OCI-LY1 (cell line): ENCODE measurements around the gene ACVR2B.

Experiments
- H2AFZ ChIP-seq: fragments of 200-600 bp; sonication (generic), shearing (Covaris generic); 2 replicates; pipeline ENCODE4 v1.6.0; 2014; ENCODE audit warnings: antibody characterized with exemption, mild to moderate bottlenecking, low read length
- H3F3A ChIP-seq: fragments of 200-600 bp; sonication (generic), shearing (Covaris generic); 2 replicates; pipeline ENCODE4 v1.6.0; 2014; ENCODE audit warnings: mild to moderate bottlenecking, antibody characterized with exemption, low read length, moderate library complexity; ENCODE audit not compliant: insufficient read depth
- H3K27ac ChIP-seq: fragments of 200-600 bp; sonication (generic); 2 replicates; pipeline ENCODE4 v1.5.1; 2014; ENCODE audit warnings: low read length, mixed run types, mild to moderate bottlenecking, low read depth; ENCODE audit not compliant: poor library complexity, severe bottlenecking
- H3K27me3 ChIP-seq: fragments of 200-600 bp; sonication (generic); 2 replicates; pipeline ENCODE4 v1.6.0; 2014; ENCODE audit warnings: antibody characterized with exemption, mild to moderate bottlenecking, low read length, moderate library complexity; ENCODE audit not compliant: insufficient read depth
- H3K36me3 ChIP-seq: fragments of 200-600 bp; sonication (generic); 2 replicates; pipeline ENCODE4 v1.6.1; 2014; ENCODE audit warnings: mild to moderate bottlenecking, antibody characterized with exemption, low read length, moderate library complexity, mixed read lengths; ENCODE audit not compliant: insufficient read depth
- H3K4me1 ChIP-seq: fragments of 200-600 bp; sonication (generic); 2 replicates; pipeline ENCODE4 v1.5.1; 2014; ENCODE audit warnings: mild to moderate bottlenecking, low read length, moderate library complexity; ENCODE audit not compliant: insufficient read depth, severe bottlenecking
- H3K4me2 ChIP-seq: fragments of 200-600 bp; sonication (generic), shearing (Covaris generic); 2 replicates; pipeline ENCODE4 v1.6.1; 2014; ENCODE audit warnings: low read length
- H3K4me3 ChIP-seq: fragments of 200-600 bp; sonication (generic); 2 replicates; pipeline ENCODE4 v1.5.1; 2014; ENCODE audit warnings: low read length, low read depth, mild to moderate bottlenecking, mixed read lengths; ENCODE audit not compliant: poor library complexity, severe bottlenecking
- H3K79me2 ChIP-seq: fragments of 200-600 bp; shearing (Covaris generic); 2 replicates; pipeline ENCODE4 v1.6.1; 2016; ENCODE audit warnings: mixed run types, low read length, mixed read lengths; ENCODE audit not compliant: insufficient read depth
- H3K9ac ChIP-seq: fragments of 200-600 bp; sonication (generic), shearing (Covaris generic); 2 replicates; pipeline ENCODE4 v1.6.1; 2014; ENCODE audit warnings: mild to moderate bottlenecking, low read length, mixed read lengths
- H3K9me2 ChIP-seq: fragments of 200-600 bp; sonication (generic), shearing (Covaris generic); 2 replicates; pipeline ENCODE4 v1.6.1; 2014; ENCODE audit warnings: low read depth, mild to moderate bottlenecking, low read length, mixed read lengths
- H3K9me3 ChIP-seq: fragments of 200-600 bp; shearing (Covaris generic); 2 replicates; pipeline ENCODE4 v1.6.1; 2014; ENCODE audit warnings: low read length, mixed read lengths
- H4K20me1 ChIP-seq: fragments of 200-600 bp; sonication (generic), shearing (Covaris generic); 2 replicates; pipeline ENCODE4 v1.6.0; 2016; ENCODE audit warnings: mild to moderate bottlenecking, low read length; ENCODE audit not compliant: insufficient read depth
- EZH2 ChIP-seq: fragments of 200-600 bp; sonication (generic), shearing (Covaris generic); IDR thresholded peaks from 2 replicates; pipeline ENCODE4 v1.8.0; 2017; ENCODE audit warnings: borderline replicate concordance, mixed run types, mild to moderate bottlenecking, antibody characterized with exemption, low read length, moderate library complexity, mixed read lengths
- TF ChIP-seq, protein P1 (sequence below): fragments of 200-600 bp; sonication (generic), shearing (Covaris generic); IDR thresholded peaks from 2 replicates; pipeline ENCODE4 v1.5.1; 2017; ENCODE audit warnings: mild to moderate bottlenecking, antibody characterized with exemption, low read length, moderate library complexity, mixed read lengths

ACVR2B gene

DNA sequence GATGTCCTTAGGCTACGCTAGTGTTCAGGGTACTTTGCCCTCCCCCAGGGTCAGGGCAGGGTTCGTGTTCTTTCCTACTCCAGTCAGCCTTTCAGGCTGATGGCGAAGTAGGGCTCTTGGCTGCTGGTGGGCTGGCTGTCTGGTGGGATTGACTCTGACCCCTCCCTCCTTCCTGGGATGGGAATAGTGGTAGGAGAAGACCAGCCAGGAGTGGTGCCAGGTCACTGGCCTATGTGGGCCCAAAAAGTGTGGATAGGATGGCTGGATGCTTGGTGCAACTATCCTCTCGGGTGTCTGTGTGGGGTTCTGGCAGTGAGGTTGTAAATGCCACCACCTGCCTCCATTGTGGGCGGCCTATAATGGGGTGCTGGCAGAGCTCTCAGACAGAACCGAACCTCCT lies 22.0 kb downstream of the ACVR2B start:
- Histone ChIP-seq H2AFZ (no peak overlapping the region), H4K20me1 (no peaks in the 10 kb centered on the region), H3K79me2 (no peaks in the 10 kb centered on the region), H3K4me2 (no peak overlapping the region), H3F3A (no peaks in the 10 kb centered on the region), H3K27ac (no peak overlapping the region), H3K9me2 (no peaks in the 10 kb centered on the region), H3K4me3 (no peak overlapping the region), H3K36me3 (no peaks in the 10 kb centered on the region; the same call in 1 of the 2 replicates), H3K9ac (no peak overlapping the region), H3K4me1 (no peaks in the 10 kb centered on the region), H3K27me3 (peaks cover under 1% of the 10 kb centered on the region; the same call in 1 of the 2 replicates), H3K9me3 (no peaks in the 10 kb centered on the region)
- TF ChIP-seq EZH2, result no peak
- TF ChIP-seq, protein P1, sequence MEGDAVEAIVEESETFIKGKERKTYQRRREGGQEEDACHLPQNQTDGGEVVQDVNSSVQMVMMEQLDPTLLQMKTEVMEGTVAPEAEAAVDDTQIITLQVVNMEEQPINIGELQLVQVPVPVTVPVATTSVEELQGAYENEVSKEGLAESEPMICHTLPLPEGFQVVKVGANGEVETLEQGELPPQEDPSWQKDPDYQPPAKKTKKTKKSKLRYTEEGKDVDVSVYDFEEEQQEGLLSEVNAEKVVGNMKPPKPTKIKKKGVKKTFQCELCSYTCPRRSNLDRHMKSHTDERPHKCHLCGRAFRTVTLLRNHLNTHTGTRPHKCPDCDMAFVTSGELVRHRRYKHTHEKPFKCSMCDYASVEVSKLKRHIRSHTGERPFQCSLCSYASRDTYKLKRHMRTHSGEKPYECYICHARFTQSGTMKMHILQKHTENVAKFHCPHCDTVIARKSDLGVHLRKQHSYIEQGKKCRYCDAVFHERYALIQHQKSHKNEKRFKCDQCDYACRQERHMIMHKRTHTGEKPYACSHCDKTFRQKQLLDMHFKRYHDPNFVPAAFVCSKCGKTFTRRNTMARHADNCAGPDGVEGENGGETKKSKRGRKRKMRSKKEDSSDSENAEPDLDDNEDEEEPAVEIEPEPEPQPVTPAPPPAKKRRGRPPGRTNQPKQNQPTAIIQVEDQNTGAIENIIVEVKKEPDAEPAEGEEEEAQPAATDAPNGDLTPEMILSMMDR, result no peak

DNA sequence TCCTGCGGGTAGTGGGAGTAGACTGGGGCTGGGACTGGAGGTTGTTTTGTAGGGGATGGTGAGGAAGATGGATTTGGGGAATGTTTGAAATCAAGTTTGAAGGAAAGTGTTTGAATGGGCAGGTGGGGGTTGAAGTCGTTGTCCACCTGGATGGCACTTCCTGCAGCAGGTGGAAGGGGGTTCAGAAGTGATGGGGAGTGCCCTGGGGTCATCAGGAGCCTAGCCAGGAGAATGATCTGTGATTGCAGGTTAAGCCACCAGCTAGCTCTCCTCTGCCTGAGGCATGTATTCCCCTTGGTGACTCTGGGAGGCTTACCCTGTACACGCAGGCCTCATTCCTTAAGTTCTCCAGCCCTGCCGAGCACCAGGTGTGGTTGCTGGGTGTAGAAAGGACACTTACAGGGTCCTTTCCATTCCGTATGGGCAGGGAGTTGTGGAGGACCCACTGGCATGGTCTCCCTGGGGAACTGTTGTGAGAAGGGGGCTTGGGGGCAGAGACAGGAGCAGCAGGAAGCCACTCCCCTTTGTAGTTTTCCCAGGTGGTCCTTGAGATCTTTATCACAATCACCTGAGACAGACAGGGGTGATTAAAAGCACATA lies 22.6 kb downstream of the ACVR2B start:
- Histone ChIP-seq H3K36me3 (no peaks in the 10 kb centered on the region), H3K4me1 (no peaks in the 10 kb centered on the region), H3F3A (no peaks in the 10 kb centered on the region), H3K9me2 (no peaks in the 10 kb centered on the region), H3K27ac (no peak overlapping the region), H3K4me3 (no peak overlapping the region), H4K20me1 (no peaks in the 10 kb centered on the region), H3K27me3 (no peaks in the 10 kb centered on the region), H3K79me2 (no peaks in the 10 kb centered on the region), H3K9ac (no peak overlapping the region), H2AFZ (no peak overlapping the region), H3K4me2 (no peak overlapping the region), H3K9me3 (no peaks in the 10 kb centered on the region)
- TF ChIP-seq EZH2, result no peak

DNA sequence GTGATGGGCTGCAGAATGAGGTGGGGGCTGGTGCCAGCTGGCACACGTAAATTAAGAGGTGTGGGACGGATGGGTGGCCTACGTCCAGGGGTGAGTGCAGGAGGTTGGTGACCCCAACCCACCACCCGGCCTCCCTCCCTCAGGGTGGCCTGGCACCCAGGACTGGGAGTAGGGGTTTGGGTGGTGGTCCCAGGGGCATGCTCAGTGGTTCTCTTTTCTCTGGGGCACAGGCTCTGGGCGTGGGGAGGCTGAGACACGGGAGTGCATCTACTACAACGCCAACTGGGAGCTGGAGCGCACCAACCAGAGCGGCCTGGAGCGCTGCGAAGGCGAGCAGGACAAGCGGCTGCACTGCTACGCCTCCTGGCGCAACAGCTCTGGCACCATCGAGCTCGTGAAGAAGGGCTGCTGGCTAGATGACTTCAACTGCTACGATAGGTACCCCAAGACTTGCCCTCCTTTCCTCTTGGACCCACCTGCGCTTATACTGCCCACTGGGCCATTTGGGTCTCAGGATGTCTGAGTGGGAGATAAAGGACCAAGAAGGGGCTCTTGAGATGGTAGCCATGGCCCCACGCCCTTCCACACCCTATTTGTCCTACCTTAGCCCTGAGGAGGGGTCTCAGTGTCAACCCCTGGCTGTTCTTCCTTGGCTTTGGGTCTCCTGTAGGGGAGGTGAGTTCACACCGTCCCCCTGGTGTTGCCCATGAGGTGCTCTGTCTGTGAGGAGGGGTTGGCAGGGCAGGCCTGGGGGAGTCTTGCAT lies 23.5 kb downstream of the ACVR2B start:
- no peak overlapping the region for H2AFZ ChIP-seq
- H3K9ac ChIP-seq, result no peak overlapping the region
- no peaks in the 10 kb centered on the region for H3K27me3 ChIP-seq
- H3K27ac ChIP-seq, result no peak overlapping the region
- no peaks in the 10 kb centered on the region for H3F3A ChIP-seq
- no peaks in the 10 kb centered on the region for H3K9me2 ChIP-seq
- H3K9me3 ChIP-seq, result no peaks in the 10 kb centered on the region
- no peaks in the 10 kb centered on the region for H3K36me3 ChIP-seq
- H3K79me2 ChIP-seq, result no peaks in the 10 kb centered on the region
- no peak overlapping the region for H3K4me3 ChIP-seq
- TF ChIP-seq EZH2, result no peak
- TF ChIP-seq, protein P1, result no peak
- no peaks in the 10 kb centered on the region for H4K20me1 ChIP-seq
- no peaks in the 10 kb centered on the region for H3K4me1 ChIP-seq
- no peak overlapping the region for H3K4me2 ChIP-seq
